GM19395 (cell line): ENCODE measurements around the gene MDFI.

Source experiments
- ATAC-seq: cut with Tn5 transposase; IDR thresholded peaks from one replicate; pipeline ENCODE4 v1.9.1; 2021; ENCODE audit warnings: mild to moderate bottlenecking, moderate library complexity; ENCODE audit not compliant: unreplicated experiment

MDFI gene

DNA sequence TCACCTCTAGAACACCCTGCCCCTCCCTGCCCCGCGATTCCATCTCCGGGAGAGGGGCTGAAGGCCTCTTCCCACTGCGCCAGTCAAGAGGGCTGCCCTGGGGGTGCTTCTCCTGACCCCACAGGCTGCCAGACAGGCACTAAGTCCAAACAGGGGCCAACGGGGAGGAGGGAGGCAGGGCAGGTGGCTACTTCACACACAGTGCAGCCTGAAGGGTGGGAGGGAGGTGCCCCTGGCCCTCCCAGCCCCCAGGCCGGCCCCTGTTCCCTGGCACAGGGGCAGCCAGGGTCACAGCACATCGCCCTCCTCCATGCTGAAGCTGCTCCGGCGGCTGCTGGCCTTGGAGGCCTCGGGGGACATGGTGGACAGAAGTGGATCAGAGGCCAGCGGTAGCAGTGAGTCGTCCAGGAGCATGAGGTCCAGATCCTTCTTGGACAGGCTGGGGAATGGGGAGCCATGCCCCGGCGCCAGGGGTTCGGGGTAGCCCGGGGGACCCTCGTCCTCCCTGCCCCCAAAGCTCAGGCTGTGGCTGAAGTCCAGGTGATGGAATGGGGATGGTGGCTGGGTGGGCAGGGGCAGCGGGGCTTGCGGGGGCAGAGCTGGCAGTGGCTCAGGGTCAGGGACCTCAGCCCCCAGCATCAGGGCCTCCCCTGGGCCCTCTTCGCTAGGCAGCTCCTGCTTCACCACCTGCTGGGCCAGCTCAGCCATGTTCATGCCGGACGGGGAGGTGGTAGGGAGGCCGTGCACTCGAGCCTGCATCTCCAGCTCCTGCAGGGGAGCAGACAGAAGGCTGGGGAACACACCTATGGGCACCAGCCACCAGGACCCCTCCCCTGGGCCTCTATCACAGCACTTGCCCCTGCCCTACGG, 46.3 kb downstream of the MDFI start:
- no peak for ATAC-seq

DNA sequence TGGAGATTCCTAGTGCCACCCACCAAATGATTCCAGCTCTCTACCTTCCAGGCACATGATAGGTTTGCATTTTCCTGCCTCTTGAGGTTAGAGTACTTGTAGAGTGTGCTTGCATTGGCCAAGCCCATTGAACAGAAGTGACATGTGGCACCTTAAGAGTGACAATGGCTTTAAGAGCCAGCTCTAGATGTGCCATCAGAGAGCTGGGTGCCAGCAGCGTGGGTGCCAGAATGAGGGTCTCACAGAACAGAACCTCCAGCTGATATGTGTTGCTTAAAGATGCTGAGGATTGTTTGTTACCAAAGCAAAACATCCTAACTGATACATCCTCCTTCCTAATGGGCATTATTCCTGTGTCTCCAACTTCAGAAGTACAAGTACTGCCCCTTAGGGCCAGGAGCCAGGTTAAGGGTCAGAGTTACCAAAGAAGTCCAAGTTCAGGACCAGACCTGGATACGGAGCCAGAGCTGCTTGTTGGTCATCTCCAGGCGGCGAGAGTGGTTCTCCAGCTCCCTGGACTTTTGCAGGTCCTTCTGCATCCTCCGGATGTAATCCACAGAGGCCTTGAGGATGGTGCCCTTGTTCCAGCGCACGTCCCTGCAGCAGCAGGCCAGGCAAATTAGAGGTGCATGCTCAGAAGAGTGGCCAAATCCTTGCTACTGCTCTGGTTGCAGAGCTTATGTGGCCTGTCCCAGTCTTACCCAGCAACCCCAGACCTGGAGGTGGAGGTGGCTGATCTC, 47.5 kb downstream of the MDFI start:
- ATAC-seq, result no peak

DNA sequence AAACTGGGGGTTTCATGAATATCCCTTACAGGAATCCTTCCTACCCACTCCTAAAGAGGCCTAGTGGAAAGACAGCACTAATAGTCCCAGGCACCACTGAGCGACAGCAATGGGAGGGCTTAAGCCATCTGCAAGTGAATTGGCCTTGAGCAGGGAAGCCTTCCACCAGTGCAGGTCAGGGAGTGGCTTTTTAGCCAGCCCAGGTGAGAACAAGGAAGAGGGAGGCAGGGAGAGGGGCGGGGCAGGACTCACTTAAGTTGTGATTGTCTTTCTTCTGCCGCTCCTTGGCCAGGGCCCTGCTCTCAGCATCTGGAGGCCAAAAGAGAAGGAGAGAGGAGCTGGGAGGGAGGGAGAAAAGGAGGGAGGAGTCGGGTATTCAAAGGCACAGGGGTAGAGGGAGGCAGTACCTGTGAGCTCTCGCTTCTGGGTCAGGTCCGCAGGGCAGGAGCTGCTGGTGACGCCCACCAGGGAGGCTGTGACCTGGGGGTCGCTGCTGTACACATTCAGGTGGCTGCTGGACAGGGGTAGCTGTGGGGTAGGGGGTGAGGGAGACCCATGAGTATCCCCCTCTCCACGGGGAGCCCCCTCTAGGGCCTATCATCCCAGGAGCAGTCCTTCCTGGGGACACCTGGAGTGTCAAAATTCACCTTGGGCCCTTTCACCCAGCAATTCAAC, 49.4 kb downstream of the MDFI start:
- ATAC-seq, result no peak

DNA sequence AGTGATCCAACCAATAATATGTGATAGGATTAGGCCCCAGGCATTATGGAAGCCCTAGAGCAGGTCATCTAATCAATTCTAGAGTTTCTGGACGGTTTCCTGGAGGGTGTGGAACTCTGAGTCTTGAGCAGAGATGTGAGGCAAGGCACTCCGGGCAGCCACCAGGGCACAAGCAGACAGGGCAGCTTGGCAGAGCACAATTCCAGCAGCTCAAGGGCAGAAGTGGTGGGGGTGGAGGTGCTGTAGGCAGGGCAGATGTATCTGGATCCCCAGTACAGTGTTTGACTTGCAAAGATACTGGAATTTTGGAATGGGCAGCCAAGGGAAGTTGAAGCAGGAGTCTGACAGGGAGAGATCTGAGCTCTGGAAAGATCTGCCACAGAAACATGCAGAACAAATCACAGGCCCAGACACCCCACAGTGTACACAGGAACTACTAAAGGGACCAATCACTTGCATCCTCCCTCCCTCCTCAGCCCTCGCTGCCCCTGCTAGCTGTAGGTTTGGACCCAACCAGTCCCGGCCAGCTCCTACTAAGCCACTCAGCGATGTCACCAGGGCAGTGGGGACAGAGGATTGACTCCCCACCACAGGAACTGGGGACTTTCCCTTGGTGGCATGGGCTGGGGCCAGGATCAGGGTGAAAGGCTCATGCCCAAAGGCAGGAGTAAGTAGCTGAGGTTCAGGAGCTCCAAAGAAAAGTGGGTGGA, 50.1 kb downstream of the MDFI start:
- ATAC-seq, result no peak

DNA sequence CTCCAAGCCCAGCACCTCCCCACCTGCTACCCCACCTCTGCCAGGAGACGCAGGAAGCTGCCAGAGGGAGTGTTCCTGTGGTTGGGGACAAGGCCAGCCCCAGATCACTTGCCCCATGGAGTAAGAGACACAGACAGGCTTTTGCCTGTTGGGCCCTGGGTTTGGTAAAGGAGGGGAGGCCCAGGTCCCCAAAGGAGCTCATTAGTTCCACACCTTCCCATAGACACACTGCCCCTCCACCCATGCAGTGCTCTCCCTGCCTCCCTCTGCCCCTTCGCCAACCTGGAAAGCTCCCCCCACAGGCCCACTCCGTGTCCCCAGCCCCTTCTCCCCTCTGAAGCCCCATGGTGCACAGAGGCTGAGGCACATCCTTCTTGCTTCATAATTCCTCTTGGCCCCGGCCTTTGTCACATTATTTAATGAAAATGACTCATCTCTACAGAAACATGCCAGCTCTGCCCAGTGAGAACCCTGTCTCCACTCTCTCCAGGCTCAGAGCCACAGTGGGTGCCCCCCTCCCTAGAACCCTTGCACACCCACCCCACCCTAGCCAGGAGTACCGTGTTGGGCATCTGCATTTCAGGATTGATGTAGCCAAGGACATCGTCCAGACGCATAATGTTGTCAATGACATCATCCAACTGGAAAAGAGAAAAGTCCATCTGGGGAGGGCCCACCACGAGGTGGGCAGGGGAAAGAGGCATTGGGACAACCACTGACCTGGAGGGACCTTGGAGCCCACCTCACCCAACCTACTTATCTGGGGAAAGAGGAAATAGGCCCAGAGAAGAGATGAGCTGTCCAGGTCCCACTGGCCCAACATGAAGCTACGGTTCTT, 51.1 kb downstream of the MDFI start:
- ATAC-seq, result no peak

DNA sequence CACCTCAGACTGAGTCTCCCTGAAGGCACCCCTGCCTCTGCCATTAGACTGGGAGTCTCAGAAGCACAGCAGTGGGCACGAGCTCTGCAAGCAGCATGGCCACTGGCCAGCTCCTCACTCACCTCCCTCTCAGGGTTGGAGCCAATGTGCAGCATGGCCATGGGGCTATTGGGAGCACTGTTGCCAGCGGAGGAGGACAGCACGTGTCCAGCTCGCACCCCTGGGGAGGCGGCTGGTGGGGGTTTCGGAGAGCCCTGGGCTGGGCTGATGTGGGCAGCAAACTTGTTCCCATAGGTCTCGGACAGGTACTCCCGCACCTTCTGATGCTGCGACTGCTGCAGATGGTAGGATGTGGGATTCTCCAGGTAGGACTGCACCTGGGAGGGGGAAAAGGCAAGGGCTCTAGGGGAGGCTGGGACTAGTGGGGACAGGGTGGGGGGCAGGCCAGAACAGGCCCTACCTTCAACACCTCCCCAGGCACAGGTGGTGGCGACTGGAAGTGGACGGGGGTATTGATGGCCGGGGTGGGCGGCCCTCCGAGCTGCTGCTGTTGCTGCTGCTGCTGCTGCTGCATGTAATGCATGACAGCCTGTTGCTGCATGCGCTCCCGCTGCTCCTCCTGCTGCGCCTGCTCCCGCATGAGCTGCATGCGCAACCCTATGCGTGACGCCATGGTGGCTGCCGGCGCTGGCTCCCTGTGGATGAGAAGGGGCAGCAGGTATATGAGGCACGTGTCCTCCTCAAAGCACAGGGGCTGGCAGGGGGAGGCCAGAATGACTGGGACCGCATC, 52.5 kb downstream of the MDFI start:
- ATAC-seq, result no peak

DNA sequence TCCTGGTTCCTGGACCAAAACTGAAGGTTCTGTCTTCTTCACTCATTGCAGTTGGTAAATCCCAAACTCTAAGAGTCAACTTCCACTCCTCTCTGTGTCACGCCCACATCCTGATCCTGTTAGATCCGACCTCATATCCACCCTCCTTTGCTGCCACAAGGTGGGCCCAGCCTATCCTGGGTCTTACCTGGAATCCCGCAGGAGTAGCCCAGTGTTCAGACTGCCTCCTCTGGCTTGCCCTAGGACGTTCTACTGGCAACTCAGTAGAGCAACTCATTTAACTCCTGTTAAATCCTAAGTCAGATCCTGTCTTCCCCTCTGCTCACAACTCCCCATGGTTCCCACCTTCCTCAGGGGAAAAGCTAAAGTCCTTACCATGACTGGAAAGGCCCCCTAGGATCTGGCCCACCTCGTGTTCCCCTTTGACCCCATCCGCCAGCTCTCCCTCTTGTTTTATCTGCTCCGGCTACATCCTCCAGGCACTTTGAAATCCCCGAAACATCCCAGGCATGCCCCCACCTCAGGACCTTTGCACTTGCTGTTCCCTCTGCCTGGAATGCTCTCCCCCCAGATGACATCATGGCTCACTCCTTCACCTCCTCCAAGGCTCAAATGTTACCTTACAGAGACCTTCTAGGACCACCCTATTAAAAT, 53.3 kb downstream of the MDFI start:
- ATAC-seq, result no peak

DNA sequence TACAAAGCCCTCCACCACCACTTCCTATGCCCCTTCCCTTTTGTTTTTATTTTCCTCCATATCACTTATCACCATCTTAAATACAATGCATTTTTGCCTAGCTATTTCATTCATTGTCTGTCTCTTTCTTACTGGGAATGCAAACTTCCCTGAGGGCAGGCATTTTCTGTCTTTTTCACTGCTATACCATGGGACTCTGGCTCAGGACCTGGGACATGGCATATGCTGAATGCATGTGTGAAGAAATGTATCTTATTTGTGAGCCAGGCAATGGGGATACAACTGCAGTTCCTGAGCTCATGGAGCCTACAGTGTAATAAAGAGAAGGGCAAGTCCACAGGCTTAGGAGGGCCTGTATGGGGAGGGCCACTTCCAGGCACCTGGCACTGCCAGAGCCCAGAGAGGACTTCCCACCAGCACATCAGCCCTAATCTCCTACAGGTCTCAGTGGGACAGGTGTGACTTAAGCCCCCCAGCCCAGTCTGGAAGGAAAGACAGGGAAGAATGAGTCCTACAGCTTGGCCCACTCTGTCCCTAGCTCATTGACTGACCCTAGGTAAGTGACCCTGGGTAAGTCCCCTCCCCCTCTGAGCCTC, 53.9 kb downstream of the MDFI start:
- no peak for ATAC-seq

DNA sequence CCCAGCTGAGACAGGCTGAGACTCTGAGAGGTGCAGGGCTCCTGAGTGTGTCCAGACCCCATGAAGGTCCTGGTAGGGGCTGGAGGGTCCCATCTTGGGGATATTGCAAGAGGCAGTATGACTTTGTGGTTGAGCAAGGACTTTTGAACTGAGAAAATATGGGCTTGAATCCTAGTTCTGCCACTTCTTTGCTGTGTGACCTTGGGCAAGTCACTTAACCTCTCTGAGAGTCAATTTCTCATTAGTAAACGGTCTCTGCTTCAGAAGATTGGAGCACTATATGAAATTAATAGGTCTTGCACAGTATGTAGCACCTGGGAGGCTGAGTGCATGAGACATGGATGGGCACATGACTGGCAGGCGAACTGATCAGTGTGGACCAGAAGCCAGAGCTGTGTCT, 54.5 kb downstream of the MDFI start:
- ATAC-seq, result no peak

DNA sequence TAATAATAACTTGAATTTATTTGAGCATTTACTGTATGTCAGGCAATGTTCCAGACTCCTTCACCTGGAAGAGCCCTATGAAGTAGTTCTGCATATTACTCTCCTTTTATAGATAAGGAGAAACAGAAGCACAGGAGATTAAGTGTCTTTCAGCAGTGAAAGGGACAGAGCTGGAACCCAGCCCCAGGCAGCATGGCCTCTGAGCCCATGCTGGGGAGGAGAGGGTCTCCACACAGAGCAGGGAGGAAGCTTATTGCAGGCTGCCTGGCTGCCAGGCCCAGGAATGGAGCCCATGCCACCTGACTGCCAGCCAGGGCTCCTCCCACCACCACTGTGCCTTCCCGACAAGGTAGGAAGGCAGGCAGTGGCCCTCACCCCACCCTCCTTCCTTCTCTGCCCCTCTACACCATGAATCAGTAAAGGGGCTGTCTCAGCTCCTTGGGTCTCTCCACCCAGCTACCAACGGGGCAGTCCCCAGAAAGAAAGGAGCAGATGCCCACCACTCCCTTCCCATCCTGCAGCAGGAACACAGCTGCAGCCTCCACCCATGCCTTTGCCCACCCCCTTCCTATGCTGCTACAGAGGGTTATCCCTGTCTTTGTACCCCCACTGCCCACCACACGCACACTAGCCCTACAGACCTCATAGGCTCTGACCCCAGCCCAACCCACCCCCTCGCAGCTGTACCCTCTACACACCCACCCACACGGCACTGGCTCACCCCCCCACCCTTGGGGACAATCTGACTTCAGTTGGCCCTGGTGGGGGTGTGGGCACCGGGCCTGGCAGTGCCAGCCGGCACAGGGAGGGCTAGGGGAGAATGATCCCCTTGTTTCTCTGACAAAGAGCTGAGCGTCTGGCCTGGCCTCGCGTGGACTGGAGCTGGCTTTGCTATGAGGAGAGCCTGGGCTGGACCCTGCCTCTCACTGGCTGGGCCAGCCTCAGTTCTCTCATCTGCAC, 55.3 kb downstream of the MDFI start:
- ATAC-seq, result no peak

DNA sequence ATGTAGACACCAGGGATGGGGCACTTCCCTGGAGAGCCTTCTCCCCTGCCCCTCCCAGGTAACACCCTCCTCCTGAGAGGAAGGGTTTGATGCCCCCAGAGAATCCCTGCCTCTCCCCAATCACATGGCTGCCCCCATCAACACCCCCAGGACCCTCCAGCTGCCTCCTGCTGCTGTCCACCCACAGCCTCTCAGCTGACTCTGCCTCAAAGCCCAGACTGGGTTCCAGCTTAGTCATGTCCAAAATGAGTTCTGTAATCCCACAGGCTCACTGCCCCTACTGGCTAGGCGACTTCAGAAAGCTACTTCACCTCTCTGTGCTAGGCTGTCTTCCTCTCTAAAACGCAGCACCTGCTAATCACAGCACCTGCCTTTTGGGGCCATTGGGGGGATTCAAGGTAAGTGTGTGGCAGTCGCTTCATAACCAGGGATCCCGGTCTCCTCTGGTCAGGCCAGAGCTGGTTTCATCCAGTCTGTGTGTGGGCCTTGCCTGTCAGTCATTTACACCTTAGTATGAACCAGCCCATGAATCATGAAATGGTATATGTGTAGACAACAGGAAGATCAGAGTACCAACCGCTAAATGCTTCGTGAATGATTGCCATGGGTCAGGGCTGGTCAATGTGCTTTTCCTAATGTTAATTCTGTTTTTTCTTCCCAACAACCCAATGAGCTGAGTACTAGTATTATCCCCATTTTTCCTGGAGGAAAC, 56.7 kb downstream of the MDFI start:
- no peak for ATAC-seq

DNA sequence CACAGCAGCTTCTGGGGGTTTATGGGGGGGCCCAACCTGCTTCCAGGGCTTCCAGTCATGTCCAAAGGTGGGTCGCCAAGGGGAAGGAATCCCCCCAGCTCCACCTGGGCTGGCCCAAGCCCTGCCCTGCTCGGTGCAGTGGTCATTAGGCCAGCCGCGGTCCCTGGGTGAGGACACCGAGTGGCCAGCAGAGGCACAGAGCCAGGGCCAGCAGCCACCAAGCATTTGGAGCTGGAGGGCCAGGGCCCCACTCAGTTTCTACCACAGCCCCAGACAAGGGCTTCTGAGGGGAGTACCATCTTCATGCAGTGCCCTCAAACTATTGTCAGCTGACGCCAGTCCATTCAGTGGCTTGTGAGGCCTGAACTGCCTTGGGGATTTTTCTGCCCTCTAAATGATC, 57.6 kb downstream of the MDFI start:
- no peak for ATAC-seq

DNA sequence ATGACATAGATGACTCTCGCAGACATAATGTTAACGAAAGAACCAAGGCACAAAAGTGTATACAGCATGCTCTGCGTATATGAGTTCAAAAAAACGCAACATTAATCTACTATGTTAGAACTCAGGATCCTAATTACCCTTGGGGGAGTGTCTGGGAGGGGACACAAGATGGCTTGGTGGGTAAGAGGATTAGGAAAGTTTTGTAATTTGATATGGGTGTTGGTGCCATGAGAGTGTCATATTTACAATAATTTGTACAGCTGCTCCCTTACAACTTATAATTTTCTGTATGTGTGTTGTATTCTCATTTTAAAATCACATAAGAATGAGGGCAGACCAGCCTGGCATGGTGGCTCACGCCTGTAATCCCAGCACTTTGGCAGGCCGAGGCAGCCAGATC, 58.5 kb downstream of the MDFI start:
- no peak for ATAC-seq

DNA sequence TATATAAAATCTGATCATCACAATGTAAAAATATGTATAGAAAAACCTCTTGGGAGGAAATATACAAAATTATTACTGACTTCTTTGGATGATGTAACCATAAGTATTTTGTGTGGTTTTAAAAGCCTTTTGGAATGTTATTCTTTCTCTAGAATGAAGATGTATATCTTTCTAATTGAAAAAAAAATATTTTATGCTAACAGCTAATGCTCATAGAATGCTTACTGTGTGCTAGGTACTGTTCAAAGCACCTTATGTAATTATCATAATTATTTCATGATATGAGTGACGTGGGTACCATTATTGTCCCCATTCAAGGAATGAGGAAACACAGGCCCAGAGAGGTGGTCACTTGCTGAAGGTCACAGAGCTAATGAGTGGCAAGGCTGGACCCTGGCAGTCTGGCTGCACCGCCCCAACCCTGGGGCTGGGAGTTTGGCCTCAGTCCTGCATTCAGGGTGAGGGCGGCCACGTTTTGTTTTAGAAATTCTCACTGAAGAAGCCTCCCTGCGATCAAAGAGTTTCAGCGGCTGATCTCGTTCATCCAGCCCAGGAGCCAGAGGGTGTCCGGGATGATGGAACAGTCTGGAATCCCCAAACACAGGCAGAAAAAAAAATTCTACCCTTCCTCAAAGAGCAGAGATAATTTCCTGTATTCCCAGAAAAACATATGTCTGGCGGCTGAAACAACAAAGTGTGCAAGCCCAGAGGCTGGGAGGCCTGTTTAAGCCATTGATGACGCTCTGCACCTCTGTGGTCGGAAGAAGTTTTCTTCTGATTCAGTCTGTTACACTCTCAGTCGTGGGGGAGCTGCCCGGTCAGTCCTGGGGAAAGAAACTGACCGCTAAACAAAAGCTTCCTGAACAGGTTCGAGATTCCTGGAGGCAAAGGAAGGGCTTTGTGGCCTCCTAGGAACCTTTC, 59.9 kb downstream of the MDFI start:
- no peak for ATAC-seq

DNA sequence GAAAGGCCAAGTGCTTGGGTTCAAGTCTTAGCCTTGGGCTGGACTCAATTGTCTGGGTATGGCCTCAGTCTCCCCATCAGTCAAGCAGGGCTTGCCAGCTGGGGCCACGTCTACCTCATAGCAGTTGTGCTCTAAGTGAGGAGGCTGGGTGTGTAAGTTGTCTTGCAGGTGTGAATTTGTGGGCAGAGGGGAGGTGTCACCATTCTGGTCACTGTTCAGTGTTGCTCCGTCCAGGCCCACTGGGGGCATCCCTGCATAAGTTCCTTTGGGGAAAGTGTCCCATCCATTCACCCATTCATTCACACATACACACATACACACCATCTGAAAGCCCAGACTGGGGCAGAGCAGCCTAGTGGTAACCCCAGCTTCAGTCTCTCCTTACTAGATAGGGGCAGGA, 60.8 kb downstream of the MDFI start:
- ATAC-seq, result no peak
